HG03575 (cell line): ENCODE measurements around the gene KIFAP3.
"Not testable (repeated sequence)": the region's sequence is repeated elsewhere in the genome, so short reads cannot be mapped to it uniquely, and the experiment has no call there.

Experiments used
- ATAC-seq: cut with Tn5 transposase; IDR thresholded peaks from one replicate; pipeline ENCODE4 v1.9.1; 2021; ENCODE audit not compliant: unreplicated experiment, insufficient number of reproducible peaks, low FRiP score; ENCODE audit errors: extremely low read depth

The KIFAP3 gene

DNA sequence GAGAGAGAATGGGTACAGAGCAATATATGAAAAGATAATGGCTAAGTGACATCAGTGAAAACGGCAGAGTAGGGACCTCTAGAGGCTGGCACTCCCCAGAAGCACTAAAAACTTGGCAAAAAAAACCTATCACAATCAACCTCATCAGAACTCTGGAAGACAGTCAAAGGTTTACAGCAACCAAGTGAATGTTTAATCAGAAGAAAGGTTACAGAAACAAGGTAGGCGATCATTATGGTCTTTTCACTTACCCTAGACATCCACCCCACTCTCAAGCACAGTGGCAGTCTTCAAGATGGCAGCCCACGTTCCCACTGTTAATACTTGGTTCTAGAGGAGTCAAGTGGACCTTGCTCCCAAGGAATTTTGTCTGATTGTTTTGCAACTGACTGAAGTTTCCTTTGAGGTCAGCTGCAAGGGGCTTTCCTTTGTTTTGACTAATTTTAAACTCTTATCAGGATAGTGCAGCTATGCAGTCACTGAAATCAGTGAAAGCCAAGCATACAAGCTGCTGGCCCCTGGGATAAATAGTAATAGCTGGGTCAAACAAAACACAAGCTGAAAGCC is 7.2 kb downstream of the KIFAP3 start:
- no peak for ATAC-seq

DNA sequence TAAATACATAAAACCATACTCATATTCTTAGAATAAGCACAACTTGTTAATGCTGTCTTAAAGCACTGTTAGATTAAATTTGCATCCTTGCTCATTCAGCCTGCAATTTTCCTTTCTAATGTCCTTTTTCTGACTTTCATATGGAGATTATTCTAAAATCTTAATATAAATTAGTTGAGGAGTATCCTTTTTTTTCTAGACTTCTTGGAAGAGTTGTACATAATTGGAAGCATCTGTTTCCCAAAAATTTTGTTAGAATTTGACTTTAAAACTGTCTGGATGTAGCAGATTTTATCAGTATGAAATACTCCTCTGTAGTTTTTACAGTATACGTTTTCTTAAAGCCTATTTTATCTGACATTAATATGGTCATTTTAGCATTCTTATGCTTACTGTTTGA is 9.7 kb downstream of the KIFAP3 start:
- ATAC-seq: no peak

DNA sequence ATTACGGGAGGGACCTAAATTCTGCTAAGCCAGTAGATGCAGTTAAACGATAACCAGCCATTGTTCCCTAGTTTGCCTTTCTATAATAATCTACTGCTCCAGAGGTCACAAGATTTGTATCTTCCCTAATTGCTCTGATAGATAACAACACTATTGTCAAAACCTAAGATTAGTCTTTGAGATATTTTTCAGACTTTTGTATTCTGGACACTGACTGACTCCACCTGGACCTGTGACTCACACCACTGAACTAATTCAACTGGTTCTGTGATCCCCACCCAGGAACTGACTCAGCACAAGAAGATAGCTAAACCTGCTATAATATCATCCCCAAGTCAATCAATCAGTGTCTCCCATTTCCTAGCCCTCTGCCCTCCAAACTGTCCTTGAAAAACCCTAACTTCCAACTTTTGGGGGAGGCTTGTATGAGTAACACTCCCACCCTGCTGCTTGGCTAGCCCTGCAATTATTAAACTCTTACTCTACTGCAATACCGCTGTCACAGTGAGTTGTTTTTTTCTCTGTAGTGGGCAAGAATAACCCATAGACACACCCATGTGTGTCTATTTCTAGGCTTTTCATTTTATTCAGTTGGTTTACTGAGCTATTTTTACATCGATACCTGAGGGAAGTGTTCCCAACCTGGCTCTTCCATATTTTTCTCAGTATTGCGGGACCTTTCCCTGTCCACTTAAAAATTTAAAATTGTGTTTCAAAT is 11.2 kb downstream of the KIFAP3 start:
- no peak for ATAC-seq

DNA sequence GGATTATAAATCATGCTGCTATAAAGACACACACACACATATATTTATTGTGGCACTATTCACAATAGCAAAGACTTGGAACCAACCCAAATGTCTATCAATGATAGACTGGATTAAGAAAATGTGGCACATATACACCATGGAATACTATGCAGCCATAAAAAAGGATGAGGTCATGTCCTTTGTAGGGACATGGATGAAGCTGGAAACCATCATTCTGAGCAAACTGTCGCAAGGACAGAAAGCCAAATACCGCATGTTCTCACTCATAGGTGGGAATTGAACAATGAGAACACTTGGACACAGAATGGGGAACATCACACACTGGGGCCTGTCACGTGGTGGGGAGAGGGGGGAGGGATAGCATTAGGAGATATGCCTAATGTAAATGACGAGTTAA is 12.8 kb downstream of the KIFAP3 start:
- not testable (repeated sequence) for ATAC-seq

DNA sequence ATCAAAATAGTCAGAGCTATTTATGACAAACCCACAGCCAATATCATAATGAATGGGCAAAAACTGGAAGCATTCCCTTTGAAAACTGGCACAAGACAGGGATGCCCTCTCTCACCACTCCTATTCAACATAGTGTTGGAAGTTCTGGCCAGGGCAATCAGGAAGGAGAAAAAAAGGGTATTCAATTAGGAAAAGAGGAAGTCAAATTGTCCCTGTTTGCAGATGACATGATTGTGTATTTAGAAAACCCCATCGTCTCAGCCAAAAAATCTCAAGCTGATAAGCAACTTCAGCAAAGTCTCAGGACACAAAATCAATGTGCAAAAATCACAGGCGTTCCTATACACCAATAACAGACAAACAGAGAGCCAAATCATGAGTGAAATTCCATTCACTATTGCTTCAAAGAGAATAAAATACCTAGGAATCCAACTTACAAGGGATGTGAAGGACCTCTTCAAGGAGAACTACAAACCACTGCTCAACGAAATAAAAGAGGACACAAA is 14.4 kb downstream of the KIFAP3 start:
- ATAC-seq: not testable (repeated sequence)

DNA sequence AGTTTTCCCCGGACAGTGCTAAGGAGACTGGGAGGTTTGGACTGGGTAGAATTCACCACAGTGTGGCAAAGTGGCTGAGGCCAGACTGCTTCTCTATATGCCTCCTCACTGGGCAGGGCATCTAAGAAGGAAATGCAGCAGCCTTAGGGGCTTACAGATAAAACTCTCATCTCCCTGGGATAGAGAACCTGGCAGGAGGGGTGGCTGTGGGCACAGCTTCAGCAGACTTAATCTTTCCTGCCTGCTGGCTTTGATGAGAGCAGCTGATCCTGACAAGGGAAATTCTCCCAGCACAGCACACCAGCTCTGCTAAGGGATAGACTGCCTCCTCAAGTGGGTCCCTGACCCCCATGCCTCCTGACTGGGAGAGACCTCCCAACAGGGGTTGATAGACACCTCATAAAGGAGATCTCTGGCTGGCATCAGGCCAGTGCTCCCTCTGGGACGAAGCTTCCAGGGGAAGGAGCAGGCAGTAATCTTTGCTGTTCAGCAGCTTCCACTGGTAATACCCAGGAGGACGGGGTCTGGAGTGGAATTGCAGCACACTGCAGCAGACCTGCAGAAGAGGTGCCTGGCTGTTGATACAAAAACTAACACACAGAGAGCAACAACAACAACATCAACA is 25.2 kb downstream of the KIFAP3 start:
- ATAC-seq: no peak

DNA sequence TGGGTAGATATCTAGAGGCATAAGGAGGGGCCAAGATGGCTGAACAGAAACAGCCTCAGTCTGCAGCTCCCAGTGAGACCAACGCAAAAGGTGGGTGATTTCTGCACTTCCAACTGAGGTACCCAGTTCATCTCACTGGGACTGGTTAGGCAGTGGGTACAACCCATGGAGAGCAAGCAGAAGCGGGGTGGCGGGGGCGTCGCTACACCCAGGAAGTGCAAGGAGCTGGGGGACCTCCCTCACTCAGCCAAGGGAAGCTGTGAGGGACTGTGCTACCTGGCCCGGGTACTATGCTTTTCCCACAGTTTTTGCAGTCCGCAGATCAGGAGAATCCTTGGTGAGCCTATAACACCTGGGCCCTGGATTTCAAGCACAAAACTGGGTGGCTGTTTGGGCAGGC is 26.0 kb downstream of the KIFAP3 start:
- no peak for ATAC-seq

DNA sequence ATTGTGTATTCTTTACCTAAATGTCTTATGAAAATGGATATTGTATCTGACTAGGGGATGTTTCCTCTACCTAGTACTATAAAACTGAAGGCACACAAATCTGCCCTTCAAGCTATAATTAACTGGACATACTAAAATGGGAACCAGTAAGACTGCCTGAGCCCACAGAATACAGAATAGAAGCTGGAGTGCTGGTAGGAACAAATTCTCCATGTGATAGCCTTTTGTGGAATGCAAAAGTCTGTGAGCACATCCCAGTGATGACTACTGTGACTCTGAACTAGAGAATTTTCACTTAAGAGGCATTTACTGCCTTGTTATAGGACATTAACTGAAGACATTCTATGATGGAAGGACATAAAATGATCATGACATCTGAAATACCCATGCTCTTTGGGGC is 30.3 kb downstream of the KIFAP3 start:
- ATAC-seq: no peak

DNA sequence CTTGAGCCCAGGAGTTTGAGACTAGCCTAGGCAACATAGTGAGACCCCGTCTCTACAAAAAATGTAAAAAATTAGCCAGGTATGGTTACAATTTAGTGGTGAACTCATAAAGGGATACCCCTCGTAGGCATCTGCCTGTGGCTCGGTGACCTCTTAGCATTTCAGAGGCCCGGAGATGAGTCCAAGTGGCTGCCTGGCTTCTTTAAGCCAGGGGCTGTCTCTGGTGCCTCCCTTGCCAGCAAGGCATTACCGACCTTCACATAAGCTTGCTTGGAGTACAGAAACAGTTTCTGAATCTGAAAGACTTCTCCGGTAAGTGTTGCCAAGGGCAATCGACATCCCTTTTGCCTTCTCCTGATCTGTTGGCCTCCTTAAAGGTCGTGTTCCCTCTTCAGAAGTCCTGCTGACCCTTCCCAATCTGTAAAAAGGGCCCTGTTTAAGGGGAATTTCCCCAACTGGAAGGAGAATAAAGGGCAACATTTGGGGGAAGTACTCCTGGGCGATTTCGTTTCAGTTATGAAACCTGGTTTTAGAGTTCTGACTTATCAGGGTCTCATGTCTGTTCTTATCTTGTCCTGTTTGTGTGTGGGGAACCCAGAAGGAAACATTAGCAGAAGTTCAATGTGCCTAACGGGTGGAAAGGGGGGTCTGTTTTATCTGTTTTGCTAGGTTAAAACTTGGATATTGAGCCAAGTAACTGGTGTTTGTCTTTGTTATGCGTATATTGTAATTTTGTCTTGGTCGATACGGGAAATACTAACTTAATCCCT is 32.9 kb downstream of the KIFAP3 start:
- no peak for ATAC-seq

DNA sequence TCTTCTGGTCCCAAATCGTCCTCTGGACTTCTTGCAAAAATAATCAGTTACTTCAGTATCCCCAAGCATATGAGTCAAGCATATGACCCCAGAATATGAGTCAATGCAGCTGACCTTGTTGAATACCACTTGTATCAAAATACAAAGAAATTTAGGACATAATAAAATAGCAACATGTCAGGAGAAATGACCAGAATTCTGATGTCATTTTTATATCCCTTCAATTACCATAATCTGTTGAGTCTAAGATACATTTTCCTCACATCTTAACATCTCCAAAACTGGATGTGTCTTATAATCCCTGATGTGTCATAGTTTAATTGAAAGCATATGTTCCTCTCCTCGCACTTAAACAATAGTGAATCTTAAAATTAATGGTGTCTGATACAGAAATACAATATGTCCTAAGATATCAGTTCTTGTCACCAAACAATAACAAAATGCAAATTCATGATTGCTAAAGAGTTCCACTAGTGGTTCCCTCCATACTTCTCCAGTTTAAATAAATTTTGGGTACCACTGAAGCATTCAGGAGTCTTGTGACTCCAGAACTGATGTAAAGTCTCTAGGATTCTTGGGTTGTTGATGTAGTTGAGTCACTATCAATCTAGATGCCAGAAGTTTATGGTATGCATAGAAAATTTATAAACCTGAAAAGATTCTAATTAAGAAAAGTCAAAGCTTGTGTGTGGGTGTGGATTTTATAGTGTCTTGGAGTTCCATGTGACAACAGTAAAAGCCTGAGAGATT is 41.8 kb downstream of the KIFAP3 start:
- ATAC-seq: no peak

DNA sequence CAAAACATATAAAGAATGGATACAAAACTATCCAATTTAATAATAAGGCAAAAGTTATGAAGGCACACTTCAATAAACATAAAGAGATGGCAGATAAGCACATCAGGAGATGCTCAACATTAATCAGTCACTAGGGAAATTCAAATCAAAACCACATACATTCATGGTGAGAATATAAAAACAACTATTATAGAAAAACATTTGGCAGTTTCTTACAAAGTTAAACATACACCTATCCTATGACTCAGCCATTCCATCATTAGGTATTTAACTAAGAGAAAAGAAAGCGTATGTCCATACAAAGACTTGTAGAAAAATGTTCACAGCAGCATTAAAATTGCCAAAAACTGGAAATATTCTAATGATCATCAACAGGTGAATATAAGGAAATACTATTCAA is 44.3 kb downstream of the KIFAP3 start:
- no peak for ATAC-seq

DNA sequence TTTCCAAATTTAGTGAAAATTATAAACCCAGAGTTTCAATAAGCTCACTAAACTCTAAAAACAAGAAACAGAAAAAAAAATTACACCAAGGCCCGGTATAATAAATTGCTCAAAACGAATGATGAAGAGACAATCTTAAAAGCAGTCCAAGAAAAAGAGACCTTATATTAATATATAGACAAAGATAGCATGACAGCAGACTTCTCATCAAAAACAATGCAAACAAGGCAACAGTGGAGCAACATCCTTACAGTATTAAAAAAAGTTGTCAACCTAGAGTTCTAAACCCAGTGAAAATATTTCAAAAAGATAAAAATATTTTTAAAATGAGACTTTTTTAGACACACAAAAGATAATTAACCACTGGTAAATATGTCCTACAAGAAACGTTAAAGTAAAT is 46.7 kb downstream of the KIFAP3 start:
- no peak for ATAC-seq

DNA sequence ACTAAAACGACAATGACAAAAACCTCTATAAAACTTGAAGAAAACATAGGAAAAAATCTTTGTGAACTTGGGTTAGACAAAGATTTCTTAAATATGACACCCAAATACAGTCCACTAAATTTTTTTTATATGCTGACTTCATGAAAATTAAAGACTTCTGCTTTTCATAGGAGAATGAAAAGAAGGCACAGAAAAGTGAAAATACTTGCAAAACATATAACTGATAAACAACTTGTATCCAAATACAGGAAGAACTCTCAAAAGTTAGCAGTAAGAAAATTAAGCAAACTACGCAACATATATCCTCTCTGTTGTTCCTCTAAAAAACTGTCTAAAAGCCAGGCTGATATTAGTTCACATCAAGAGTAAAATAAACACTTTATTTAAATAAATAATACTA is 53.6 kb downstream of the KIFAP3 start:
- no peak for ATAC-seq

DNA sequence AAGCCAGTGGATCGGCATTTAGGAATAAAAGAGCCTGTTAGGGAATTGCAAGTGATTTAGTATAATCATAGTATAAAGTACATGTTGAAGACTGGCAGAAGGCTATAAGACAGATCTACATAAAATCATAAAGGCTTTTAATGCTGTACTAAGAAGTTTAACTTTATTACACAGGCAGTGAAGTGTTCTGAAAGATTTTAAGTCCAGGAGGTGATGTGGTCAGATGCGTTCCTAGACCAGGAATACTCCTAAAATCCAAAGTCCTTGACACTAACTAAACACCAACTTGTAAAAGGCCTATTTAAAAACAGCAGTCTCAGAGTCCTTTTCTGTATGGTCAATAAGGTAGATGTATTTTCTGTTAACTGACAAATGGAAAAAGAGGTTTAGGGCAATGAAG is 57.0 kb downstream of the KIFAP3 start:
- ATAC-seq: no peak

DNA sequence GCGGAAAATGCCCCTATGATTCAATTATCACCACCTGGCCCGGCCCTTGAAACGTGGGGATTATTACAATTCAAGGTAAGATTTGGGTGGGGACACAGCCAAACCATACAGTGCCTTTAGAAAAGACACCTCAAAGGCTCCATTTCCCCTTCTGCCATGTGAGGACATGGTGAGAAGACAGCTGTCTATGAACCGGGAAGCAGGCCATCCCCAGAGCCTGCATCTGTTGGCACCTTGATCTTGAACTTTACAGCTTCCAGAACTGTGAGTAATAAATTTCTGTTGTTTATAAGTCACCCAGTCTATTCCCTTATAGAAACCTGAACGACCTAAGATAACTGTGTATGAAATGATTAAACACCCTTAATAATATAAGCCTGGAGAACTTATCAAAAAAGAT is 61.6 kb downstream of the KIFAP3 start:
- no peak for ATAC-seq

DNA sequence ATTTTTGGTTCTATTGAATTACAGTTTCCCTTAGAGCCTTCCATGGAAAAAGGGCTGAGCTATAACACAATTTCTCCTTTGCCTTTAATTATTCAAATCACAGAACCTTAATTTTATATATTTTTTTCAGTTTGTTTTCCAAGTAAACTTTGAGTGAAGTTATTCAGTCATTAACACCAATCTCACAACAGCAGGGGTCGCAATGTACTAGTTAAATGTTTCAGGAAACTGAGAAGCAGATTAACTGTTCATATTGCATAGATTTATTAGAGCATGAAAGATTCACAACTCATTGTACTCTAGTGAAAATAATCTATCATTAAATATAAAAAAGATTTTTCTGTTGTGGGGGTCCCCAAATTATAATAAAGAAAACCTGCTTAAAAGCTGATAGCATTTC is 64.1 kb downstream of the KIFAP3 start:
- no peak for ATAC-seq

DNA sequence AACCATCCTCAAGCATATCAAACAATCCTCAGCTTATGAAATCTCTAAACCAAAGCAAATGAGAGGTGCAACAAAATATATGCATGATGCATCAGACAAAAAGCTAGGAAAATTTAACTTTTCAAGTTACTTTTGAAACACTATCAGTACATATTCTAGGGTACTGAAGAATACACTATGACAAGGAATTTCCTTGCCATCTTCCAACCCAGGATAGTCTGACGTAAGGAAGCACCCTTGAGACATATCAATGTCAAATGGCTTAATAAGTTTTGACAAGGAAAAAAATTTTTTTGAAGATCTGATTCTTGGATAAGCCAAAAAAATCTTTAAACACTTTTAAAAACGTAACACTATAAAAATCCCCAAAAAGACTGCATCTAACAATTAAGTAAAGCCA is 64.9 kb downstream of the KIFAP3 start:
- no peak for ATAC-seq

DNA sequence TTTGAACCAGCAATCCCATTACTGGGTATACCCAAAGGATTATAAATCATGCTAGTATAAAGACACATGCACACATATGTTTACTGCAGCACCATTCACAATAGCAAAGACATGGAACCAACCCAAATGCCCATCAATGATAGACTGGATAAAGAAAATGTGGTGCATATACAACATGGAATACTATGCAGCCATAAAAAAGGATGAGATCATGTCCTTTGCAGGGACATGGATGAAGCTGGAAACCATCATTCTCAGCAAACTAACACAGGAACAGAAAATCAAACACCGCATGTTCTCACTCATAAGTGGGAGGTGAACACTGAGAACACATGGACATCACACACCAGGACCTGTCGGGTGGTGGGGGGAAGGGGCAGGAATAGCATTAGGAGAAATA is 65.8 kb downstream of the KIFAP3 start:
- ATAC-seq: not testable (repeated sequence)

DNA sequence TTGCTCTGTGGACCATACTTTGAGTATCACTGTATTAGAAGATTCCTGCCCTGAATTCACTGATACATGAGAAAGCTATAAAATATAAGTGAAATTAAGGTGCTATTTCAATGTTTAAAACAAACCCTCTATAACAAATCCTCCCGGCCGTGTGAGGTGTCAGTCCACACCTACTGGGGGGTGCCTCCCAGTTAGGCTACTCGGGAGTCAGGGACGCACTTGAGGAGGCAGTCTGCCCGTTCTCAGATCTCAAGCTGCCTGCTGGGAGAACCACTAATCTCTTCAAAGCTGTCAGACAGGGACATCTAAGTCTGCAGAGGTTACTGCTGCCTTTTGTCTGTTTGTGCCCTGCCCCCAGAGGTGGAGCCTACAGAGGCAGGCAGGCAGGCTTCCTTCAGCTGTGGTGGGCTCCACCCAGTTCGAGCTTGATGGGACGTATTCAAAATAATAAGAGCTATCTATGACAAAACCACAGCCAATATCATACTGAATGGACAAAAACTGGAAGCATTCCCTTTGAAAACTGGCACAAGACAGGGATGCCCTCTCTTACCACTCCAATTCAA is 71.1 kb downstream of the KIFAP3 start:
- not testable (repeated sequence) for ATAC-seq
